Kidney capillary endothelial cell (primary cell): ENCODE data around the gene C20orf141.
"Not testable (repeated sequence)": the region's sequence is repeated elsewhere in the genome, so short reads cannot be mapped to it uniquely, and the experiment has no call there.

ENCODE experiments used
- DNase-seq: peaks from one replicate; pipeline ENCODE4 v3.0.0-alpha.2; 2018; ENCODE audit warnings: low spot score

The C20orf141 gene, protein sequence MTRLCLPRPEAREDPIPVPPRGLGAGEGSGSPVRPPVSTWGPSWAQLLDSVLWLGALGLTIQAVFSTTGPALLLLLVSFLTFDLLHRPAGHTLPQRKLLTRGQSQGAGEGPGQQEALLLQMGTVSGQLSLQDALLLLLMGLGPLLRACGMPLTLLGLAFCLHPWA

DNA sequence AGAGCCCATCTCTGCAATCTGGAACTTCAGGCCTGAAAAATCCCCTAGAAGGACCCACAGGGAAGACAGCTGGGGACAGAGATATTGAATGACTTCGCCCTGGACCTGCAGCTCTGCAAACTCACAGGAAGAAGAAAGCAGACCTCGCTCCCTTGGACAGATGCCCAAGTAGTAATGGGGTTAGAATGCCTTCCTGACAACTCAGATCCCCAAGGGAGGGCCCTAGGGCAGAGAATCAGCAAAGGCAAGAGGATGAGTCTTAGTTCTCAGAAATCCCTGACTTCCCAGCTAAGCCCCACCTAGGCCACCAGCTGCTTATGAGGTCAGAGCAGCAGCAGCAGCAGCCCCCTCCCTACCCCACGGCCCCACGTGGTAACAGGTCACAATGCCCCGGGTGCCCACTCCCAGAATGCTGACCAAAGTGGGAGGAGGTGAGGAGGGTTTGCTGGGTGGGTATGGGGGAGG lies at the start of gene C20orf141:
C20orf141 (plus strand) TSS at position 401 of the 465 bp plus-strand sequence. CDS start 198 bp downstream, outside the sequence.
- DNase-seq = peak; percentile 89

DNA sequence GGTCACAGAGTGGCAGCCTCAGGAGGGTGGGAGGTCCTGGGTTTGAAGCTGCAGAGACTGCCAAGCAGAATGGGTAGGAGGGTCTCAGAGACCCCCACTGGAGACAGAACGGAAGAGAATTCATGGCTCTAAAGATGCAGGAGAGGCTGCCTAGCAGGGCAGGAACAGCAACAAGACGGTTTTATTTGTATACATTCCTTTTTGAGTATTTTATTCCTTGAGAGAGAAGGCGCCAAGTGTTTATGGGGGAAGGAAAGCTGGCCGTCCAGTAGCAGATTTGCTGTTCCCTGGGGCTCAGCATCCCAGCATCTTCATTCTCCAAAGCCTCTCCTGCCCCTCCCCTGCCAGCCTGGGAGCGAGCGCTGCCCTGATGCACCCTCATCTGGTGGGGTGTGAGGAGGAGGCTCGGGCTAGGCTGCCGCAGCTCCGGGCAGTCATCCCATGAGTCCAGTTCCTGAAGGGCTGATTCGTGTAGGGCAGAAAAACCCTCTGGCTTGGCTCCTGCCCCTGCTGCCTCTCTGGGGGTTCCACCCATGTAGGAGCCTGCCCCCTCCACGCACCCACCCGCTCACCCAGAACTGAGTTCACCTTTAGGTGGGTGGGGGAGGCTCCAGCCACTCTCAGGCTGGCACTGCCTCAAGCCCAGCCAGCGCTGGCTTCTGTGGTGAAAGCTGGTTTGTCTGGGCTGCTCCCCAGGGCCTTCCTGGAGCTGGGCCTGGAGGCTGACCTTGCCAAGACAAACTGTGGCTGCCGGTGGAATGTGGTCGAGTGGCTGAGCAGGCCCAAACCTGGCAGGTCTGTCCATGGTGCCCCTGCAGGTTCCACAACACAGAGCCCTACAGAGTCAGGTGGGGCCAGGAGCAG lies 46.8 kb upstream of the C20orf141 start:
- no peak for DNase-seq

DNA sequence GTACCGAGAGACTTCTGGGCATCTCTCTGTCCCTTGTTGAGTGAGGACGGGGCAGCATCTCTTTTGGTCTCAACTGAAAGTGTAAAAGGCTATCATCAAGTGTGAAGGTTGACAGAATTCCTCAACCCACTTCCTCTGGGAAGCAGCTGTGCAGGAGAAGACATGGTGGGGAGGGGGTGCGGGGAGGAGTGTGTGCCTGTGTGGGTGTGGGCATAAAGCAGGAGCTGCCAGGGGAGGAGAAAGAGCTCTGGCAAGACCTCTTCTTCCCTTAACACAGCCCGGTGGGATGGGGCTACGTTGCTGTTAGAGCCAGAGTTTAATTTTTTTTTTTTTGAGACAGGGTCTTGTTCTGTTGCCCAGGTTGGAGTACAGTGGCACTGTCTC lies 46.2 kb upstream of the C20orf141 start:
- no peak for DNase-seq

DNA sequence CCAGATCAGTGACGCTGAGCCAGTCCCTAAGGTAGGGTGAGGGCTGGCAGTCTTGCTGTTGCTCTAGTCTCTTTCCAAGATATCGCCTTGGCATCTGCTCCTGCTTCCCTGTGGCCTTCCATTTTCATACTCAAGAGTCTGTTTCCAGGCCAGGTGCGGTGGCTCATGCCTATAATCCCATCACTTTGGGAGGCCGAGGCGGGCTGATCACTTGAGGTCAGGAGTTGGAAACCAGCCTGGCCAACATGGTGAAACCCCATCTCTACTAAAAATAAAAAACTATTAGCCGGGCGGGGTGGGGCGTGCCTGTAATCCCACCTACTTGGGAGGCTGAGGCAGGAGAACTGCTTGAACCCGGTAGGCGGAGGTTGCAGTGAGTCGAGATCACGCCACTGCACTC lies 44.7 kb upstream of the C20orf141 start:
- DNase-seq = not testable (repeated sequence)

DNA sequence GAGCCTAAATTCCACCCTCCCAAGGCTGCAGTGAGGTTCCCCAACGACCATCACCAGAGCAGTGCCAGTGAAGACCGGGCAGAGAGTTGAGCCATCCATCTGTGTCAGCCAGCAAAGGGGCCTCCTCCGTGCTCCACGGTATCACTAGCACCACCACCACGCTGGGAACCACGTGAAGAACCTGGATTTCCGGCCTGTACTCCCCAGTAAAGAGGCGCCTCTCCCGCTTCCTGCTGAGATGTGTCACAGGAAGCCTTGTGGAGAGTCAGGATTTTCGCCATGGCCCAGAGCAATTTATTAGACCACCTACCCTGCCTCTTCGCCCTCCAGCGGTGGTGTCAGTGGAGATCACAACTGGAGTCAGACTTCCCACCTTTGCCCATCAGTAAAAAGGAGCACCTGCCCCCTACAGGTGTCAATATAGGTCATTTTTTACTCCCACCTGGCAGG lies 43.1 kb upstream of the C20orf141 start:
- DNase-seq = peak; percentile 94

DNA sequence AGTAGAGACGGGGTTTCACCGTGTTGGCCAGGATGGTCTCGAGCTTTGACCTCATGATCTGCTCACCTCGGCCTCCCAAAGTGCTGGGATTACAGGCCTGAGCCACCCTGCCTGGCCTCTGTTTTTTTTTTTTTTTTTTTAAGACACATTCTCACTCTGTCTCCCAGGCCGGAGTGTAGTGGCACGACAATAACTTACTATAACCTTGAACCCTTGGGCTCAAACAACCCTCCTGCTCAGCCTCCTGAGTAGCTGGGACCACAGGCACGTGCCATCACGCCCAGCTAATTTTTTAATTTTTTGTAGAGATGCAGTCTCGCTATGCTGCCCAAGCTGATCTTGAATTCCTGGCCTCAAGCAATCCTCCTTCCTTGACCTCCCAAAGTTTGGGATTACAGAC lies 41.0 kb upstream of the C20orf141 start:
- DNase-seq = no peak

DNA sequence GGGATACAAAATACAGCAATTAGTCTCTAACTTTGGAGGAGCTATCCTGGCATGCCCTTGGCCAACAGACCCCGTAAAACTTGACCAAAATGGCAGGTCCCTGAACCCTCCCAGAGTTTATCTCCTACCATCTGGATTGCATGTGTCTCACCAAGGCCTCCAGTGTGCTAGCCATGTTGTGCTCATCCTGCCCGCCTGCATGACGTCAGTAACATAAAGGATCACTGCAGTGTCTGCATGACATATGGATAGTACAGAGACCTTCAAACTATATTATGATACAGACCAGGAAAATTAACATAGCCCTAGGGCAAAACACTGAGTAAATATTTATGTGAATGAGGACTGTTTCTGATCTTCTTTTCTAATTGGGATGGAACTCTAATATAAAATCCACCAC lies 39.6 kb upstream of the C20orf141 start:
- DNase-seq = no peak

DNA sequence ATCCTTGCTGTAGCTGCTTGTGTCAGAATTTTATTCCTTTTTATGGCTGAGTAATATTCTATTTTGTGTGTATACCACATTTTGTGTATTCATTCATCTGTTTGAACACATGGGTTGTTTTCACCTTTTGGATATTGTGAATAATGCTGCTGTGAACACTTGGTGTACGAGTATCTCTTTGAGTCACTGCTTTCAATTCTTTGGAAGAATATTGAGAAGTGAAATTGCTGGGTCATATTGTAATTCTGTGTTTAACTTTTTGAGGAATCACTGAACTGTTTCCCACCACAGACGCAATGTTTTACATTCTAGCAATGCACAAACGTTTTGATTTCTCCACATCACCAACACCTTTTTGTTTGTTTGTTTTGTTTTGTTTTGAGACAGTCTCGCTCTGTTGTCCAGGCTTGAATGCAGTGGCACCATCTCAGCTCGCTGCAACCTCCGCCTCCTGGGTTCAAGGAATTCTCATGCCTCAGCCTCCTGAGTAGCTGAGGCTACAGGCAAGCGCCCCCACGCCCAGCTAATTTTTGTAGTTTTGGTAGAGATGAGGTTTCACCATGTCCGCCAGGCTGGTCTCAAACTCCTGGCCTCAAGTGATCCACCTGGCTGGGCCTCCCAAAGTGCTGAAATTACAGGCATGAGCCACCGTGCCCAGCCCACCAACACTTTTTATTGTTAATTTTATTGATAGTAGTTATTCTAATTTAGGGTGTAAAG lies 36.0 kb upstream of the C20orf141 start:
- no peak for DNase-seq

DNA sequence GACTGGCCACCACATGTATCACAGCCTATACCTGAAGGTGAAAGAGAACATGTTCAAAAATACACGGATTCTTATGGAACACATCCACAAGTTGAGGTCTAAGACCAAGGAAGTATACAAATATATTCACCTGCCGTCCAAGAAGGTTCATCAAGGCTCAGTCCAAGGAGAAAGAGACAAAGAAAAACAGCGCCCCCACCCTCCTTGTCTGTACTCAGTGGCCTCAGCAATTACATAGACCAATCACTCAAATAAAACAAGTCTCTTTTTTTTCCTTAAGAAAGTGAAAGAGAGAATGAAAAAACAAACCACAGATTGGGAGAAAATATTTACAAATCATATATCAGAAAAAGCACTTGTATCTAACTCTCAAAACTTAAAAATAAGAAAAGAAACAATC lies 33.8 kb upstream of the C20orf141 start:
- DNase-seq = no peak

DNA sequence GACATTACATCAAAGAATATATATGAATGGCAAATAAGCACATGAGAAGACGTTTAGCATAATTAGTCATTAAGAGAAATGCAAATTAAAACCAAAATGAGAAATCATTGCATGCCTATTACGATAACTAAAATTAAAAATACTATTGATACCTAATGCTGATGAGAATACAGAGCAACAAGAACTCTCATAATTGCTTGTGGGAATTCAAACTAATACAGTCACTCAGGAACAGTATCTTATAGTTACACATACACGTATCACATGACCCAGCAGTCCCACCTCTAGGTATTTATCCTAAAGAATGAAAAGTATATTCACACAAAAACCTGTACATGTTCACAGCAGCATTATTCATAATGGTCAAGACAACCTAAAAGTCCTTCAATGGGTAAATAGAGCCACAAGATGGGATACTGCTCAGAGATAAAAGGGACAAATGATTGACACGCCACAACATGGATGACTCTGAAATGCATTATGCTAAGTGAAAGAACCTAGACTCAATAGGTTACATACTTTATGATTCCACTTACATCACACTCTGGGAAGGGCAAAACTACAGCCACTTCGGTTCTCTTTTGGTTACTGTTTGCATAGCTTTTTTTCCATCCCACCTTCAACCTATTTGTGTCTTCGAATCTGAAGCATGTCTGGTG lies 30.8 kb upstream of the C20orf141 start:
- no peak for DNase-seq

DNA sequence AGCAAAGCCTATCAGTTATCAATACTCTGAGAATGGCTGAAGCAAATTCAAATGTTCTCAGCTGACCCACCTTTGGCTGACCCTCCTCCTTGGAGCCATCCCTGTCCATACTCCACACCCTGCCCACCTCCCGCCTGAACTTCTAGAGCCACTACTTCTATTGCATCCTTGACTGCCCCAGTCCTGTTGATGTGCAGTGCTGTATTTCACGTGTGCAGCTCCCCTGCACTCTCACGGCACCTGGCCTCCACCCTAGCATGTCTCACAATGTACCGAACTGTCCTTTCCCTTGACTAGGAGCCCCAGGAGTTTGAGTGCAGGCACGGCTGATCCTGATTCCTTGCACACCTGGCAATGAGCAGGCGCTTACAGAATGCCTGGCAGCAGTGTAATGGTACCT lies 21.3 kb upstream of the C20orf141 start:
- no peak for DNase-seq

DNA sequence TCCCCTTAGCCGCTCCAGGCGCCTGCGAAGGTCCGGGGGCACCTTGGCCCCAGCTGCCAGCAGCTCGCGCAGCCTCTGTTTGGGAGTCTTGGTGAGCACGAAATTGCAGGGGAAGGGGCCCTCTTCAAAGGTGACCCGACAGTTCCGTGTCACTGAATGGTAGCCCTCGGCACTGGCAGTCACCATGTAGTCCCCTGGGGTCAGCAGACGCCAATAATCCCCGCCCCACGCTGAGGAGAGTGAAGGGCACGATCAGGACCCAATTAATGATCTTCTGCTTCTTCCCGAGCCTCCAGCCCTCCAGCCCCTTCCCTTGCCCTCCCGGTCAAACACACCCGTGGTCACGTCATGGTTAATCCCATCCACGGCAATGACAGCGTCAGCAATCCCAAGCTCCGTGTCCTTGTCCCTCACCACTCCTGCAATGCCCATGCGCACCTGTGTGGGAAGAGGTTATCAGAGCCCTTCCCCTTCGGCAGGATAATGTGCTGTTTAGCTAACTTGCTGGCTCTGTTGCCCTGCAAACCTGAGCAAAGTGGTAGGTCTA lies 20.5 kb upstream of the C20orf141 start:
- no peak for DNase-seq

DNA sequence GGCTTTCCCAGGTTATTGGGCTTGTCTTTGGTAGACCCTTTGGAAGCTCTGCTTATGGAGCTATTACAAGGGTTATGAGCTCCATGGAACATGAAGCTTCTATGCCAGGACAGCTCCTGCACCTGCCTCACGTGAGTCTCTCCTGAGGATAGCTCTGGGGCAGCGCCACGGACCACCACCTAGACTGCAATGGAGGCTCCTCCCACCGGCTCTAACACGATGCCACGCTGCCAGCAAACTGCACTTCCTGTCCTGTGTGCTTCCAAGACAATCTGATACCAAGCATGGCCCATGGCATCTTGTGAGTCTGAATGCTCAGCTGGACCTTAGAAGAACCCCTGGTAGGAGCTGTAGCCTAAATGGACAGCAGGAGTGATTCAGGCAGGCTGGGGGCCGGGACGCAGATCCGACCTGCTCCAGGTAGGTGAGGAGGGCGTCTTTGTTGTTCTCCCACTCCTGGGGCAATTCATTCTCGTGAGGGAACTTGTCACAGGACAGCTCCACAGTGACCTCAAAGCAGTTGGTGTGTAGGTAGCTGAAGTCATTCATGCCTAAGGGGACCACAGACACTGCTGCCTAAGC lies 19.8 kb upstream of the C20orf141 start:
- no peak for DNase-seq

DNA sequence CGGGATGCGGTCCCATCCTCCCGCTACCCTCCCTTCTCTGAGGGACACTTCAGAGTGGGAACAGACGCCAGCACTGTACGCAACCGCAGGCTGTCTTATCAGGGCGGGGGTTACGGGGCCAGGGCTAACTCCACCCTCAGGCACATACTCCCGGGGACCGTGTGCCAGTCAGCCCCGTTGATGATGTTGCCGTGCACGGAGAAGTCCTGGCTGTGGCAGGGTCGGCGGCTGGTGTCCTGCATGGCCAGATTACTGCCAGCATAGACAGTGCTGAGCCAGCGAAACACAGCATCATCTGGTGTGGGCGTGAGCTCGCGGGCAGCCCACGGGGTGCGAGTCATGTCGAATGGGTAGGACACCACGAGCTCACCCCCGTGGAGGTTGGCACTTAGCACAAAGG lies 19.3 kb upstream of the C20orf141 start:
- no peak for DNase-seq

DNA sequence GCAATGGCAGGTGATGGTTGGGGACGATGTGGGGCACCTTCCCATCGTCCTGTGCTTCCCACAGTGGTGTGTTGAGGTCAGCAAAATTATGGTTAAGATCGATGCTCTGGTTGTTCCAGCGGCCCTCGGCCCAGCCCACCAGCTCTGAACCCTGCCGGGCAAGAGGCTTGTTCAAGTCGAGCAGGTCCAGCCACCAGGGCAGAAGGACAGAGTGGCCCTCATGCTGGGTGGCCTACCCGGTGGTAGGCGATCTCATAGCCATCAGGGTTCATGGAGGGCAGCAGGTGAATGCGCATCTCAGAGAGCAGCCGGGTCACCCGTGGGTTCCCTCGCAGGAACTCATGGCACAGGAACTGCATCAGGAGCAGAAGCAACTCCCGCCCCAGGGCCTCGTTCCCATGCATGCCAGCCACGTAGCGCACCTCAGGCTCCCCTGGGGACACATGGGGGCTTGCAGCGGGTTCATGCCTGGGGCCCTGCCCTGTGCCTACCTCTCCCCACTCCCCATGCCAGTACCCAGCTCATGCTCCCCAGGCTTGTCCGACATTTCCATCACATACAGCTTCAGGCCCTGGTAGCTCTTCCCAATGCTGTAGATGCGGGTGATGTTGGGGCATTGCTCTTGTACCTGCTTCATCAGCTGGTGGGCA lies 18.7 kb upstream of the C20orf141 start:
- DNase-seq = no peak

DNA sequence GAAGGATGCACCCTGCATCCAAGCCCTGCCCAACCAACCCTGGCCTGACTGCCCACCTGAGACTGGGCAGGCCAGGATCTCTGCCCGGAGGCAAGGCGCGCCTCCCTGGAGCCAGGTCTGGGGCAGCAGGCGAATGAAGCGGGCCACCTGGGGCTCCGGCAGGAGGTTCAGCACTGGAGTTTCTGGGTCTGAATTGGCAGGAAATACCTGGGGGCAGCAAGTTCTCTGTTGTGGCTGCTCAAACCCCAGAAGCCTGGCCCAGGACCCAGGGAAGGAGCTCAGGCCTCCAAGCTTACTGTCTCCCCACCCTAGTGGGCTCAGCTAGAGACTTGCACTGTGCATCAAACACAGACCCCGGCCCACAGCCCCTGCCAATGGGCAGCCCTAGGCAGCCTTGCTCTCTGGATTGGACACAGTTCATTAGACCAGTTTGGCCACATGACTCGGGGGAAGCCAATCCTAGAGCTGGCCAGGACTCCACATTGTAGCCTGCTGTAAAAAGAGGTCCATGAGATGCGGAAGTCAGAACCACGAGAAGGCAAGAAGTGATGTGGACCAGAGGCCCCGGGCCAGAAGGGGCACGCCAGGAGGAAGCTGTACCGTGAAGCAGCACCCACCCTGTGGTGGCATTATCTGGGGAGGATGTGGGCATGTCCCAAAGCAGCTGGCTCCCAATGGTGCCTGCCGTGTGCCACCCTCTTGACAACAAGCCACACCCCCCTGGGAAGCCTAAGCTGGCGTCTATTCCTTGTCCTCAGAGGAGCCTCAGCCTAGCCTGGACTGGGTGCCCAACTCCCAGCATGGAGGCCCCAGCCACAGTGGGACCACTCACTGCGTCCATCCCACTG lies 17.4 kb upstream of the C20orf141 start:
- no peak for DNase-seq

DNA sequence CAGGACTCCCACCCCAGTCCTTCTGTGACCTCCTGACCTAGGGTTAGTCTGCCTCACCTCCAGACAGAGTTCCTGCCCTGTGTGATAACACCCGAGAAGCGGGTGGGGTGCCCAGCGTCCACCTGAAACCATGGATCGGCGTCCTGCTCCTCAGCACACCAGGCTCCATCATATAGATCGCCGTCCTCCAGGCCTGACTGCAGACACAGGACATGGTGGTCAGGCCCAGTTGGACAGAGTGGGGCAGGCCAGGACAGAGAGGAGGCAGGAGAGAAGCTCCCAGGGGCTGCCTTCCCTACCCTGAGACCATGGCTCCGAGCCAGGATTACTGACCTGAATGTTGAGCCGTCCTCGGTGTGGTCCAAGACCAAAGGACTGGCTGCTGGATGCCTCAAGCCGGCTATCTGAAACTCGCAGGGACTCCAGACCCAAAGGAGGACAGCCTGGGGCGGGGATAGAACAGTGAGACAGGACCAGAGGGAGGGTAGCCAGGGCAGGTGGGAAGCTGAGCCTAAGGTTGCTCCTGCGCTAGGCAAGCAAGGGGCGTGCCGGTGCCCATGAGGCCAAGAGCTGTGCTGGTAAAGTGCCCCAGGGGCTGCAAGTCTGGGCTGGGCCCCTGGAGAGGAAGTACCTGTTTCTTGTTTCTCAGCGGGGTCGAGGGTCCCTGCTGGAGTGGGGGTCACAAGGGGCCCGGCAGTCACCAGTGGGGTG lies 16.5 kb upstream of the C20orf141 start:
- no peak for DNase-seq

DNA sequence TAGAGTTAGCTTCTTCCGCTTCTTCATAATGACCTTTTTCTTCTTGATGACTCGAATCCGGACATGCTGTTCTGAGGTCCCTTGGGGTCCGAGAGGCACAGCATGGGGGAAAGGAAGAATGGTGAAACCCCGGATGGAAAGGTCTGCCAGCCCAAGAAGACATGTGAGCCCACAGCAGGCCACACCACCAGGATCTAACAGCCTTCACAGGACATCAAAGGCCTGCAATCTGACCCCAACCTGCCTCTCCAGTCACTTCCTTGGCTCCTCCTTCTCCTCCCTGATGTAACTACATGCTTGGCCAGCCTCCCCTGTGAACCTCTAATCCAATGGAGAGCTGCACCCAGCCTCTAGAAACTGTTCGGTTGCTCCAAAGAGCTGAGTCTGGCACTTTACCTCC lies 16.0 kb upstream of the C20orf141 start:
- DNase-seq = peak; percentile 23

DNA sequence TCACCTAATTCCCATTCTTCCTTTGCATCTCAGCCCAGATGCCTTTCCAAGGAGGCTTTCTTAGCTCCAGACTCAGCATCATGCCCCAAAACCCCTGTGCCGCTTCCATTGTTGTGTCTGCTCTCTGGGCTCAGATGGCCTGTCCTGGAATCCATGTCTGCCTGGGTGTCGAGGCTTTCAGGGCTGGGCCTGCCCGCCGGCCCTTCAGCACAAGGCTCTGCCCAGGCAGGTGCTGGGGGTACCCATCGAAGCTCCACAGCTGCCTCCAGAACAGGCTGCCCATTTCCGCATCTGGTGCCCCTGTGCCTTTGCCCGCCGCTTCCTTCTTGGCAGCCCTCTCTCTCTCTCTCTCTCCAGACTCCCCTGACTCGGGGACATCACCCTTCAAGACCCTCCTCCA lies 15.5 kb upstream of the C20orf141 start:
- DNase-seq = no peak
